DMS79 (cell line): ENCODE data around the gene EIF5A.
A peak's percentile ranks its signal among the peaks of the same experiment; 100 is the strongest.
"Not testable (repeated sequence)": the region's sequence is repeated elsewhere in the genome, so short reads cannot be mapped to it uniquely, and the experiment has no call there.

ENCODE experiments used
- DNase-seq: peaks from one replicate; lab custom pipeline; 2025; lab: John Stamatoyannopoulos, UW

Gene EIF5A

GRCh38 chr17:7332600-7333069 is 25.2 kb downstream of the EIF5A start:
- DNase-seq: not testable (repeated sequence)

- no peak for DNase-seq
Measured at GRCh38 chr17:7334938-7335538, 27.6 kb downstream of the EIF5A start.

GRCh38 chr17:7335765-7336164 is 28.3 kb downstream of the EIF5A start:
- not testable (repeated sequence) for DNase-seq

GRCh38 chr17:7336240-7337175 is 29.1 kb downstream of the EIF5A start, which contains the start of gene ACAP1:
TSS of gene ACAP1 (plus strand) at chr17:7336529. CDS start at chr17:7336735, 206 bp downstream.
- no peak for DNase-seq

- DNase-seq: not testable (repeated sequence)
Measured at GRCh38 chr17:7337600-7337999, 30.2 kb downstream of the EIF5A start.

- no peak for DNase-seq
Measured at GRCh38 chr17:7340179-7340578, 32.8 kb downstream of the EIF5A start.

GRCh38 chr17:7341842-7342241 is 34.4 kb downstream of the EIF5A start:
- DNase-seq: no peak

GRCh38 chr17:7343250-7343649 is 35.8 kb downstream of the EIF5A start:
- DNase-seq: no peak

- no peak for DNase-seq
Measured at GRCh38 chr17:7346761-7347614, 39.6 kb downstream of the EIF5A start.

- no peak for DNase-seq
Measured at GRCh38 chr17:7347630-7348477, 40.4 kb downstream of the EIF5A start.

- no peak for DNase-seq
Measured at GRCh38 chr17:7348478-7349242, 41.2 kb downstream of the EIF5A start.

- DNase-seq: no peak
Measured at GRCh38 chr17:7351665-7352502, 44.5 kb downstream of the EIF5A start, which contains the start of gene KCTD11. TSS of gene KCTD11 (plus strand) at chr17:7352162.

GRCh38 chr17:7352503-7352889 is 45.1 kb downstream of the EIF5A start:
- no peak for DNase-seq

GRCh38 chr17:7352910-7353635 is 45.6 kb downstream of the EIF5A start:
- DNase-seq: no peak

- DNase-seq: no peak
Measured at GRCh38 chr17:7354262-7354843, 46.9 kb downstream of the EIF5A start.

GRCh38 chr17:7355053-7355452 is 47.6 kb downstream of the EIF5A start, which contains the start of gene TMEM95:
TSS of gene TMEM95 (plus strand) at chr17:7355156. CDS start at chr17:7355205, 49 bp downstream.
- no peak for DNase-seq

GRCh38 chr17:7355573-7355972 is 48.1 kb downstream of the EIF5A start:
- no peak for DNase-seq

- peak; percentile 73 for DNase-seq
Measured at GRCh38 chr17:7356072-7356549, 48.7 kb downstream of the EIF5A start.
